Chondrocyte (in vitro differentiated cells): Measurements from ENCODE around the gene CLMN. TPM values are rescaled to one million over a fixed set of nuclear protein-coding genes. Genes with fewer than 3 reads are reported as not detected.
A peak's percentile ranks its signal among the peaks of the same experiment; 100 is the strongest.

ENCODE experiments used
- DNase-seq: peaks from one replicate; pipeline ENCODE4 v3.0.0; 2021; ENCODE audit warnings: mixed read lengths, low spot score
- H3K27ac Mint-ChIP-seq: one replicate; pipeline ENCODE4 v1.8.0; 2021; ENCODE audit warnings: mild to moderate bottlenecking, moderate library complexity, mixed read lengths; ENCODE audit not compliant: unreplicated experiment
- H3K27me3 Mint-ChIP-seq: 2 replicates; pipeline ENCODE4 v1.8.0; 2021; ENCODE audit warnings: low read depth, mixed read lengths
- H3K36me3 Mint-ChIP-seq: 2 replicates; pipeline ENCODE4 v1.8.0; 2021; ENCODE audit warnings: low read depth, mixed read lengths
- H3K4me1 Mint-ChIP-seq: 2 replicates; pipeline ENCODE4 v1.8.0; 2021; ENCODE audit warnings: low read depth, mild to moderate bottlenecking, mixed read lengths
- H3K4me3 Mint-ChIP-seq: one replicate; pipeline ENCODE4 v1.8.0; 2021; ENCODE audit warnings: mild to moderate bottlenecking, moderate library complexity, mixed read lengths; ENCODE audit not compliant: unreplicated experiment
- H3K9me3 Mint-ChIP-seq: 2 replicates; pipeline ENCODE4 v1.8.0; 2021; ENCODE audit warnings: low read depth, mixed read lengths
- total RNA-seq: library from RNA; stranded (reverse); gene quantifications from 3 replicates; pipeline ENCODE4 v1.2.1, GENCODE V29; 2021
- TF ChIP-seq, protein P1 (sequence below): fragments of 200-600 bp; sonication (generic); IDR thresholded peaks from 2 replicates; pipeline ENCODE4 v1.5.0; 2021; ENCODE audit warnings: antibody characterized with exemption, mild to moderate bottlenecking, moderate library complexity

The CLMN gene
- total RNA-seq, 1 donor from 2014 or later, result 7.3 TPM

DNA sequence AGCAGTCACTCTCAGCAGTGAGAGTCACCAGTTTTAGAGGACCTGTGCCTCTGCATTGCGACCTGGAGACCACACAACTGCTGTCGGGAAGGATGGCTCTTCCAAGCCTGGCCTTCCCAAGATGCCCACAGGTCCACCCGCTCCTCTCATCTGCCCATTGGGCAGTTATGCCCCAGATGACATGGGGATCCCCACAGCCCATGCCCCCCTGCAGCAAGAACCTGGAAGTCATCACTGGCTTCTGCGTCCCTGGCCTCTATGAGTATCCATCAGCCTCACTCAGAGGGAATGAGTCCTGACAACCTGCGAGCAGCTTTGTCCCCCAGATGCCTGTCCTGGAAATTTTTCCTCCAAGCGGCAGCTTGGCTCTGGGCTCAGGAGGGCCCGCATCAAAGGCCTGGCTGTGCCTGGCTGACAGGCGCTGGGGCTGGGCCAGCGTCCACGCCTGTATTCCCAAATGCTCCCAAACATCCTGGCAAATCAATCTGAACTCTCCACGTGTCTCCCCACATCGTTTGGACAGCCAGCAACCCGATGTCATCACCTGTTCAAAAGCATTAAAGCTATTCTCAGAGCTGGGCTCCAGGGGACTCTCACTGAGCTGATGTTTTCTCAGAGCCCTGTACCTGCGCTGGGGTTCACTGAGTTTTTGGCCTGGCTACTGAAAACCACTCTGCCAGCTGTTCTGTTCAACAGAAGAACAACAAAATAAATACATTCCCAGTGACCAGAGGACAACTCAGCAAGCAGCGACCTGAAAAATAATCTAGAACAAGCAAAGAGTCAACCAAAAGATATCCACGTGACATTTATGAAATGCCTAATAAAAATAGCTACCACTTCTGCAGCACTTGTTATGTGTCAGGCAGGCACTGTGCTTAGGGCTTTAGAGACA is 57.8 kb downstream of the CLMN start:
- peak overlapping the region; percentile 34 for H3K27ac Mint-ChIP-seq

DNA sequence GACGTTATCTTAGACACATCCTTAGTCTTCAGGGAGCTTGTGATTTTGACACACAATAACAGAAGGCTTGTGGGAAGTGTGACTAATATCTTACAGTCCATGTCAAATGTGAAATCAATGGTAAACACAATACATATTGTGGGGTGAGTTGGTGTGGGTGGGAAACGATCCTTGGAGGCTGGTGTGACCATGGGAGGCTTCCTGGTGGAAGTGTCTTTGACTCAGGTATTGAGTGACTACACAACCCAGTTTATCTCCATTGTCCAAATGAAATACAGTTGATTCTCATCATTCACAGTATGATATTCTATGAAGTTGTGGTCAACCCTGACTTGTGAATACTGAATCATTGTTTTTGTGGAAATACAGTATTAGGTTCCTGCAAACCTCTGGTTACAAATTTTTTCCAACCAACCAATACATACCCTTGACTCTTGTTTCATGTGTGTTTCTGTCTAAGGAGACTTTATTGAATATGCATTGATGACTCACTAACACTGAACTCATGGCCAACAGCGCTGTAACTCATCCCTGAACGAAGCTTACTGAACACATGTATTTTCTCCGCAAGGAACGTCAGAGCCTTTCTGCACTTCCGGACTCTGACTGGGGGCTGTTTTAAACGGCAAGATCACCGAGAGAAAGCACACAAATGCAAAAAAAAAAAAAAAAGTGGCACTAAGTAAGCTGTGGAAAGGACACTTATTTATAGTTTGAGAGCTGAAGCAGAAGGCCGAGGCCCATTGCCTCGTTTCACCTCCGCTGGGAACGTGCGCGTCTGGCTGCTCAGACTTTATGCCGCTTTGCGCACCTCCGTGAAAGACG is 59.0 kb downstream of the CLMN start:
- no peak for DNase-seq
- no peaks in the 10 kb centered on the region for H3K27me3 Mint-ChIP-seq
- H3K36me3 Mint-ChIP-seq, result no peaks in the 10 kb centered on the region
- no peak overlapping the region for H3K4me3 Mint-ChIP-seq
- TF ChIP-seq, protein P1, sequence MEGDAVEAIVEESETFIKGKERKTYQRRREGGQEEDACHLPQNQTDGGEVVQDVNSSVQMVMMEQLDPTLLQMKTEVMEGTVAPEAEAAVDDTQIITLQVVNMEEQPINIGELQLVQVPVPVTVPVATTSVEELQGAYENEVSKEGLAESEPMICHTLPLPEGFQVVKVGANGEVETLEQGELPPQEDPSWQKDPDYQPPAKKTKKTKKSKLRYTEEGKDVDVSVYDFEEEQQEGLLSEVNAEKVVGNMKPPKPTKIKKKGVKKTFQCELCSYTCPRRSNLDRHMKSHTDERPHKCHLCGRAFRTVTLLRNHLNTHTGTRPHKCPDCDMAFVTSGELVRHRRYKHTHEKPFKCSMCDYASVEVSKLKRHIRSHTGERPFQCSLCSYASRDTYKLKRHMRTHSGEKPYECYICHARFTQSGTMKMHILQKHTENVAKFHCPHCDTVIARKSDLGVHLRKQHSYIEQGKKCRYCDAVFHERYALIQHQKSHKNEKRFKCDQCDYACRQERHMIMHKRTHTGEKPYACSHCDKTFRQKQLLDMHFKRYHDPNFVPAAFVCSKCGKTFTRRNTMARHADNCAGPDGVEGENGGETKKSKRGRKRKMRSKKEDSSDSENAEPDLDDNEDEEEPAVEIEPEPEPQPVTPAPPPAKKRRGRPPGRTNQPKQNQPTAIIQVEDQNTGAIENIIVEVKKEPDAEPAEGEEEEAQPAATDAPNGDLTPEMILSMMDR, result no peak
- H3K9me3 Mint-ChIP-seq, result no peaks in the 10 kb centered on the region
- H3K4me1 Mint-ChIP-seq, result peaks cover 38% of the 10 kb centered on the region
- H3K27ac Mint-ChIP-seq, result peak overlapping the region; percentile 82

More for the DNA sequence above, 57.8 kb downstream of the CLMN start:
- H3K27me3 Mint-ChIP-seq, result no peaks in the 10 kb centered on the region
- TF ChIP-seq, protein P1, result no peak
- DNase-seq, result no peak
- H3K4me1 Mint-ChIP-seq, result peaks cover 38% of the 10 kb centered on the region
- H3K4me3 Mint-ChIP-seq, result no peak overlapping the region
- H3K9me3 Mint-ChIP-seq, result no peaks in the 10 kb centered on the region
- no peaks in the 10 kb centered on the region for H3K36me3 Mint-ChIP-seq

GRCh38 chr14:95258754-95259593 is 60.7 kb downstream of the CLMN start:
- Mint-ChIP-seq H3K4me1 (peaks cover 36% of the 10 kb centered on the region), H3K36me3 (no peaks in the 10 kb centered on the region), H3K27ac (no peak overlapping the region), H3K9me3 (no peaks in the 10 kb centered on the region), H3K4me3 (no peak overlapping the region), H3K27me3 (no peaks in the 10 kb centered on the region)
- DNase-seq, result no peak
- TF ChIP-seq, protein P1, result no peak

GRCh38 chr14:95258156-95258555 is 61.6 kb downstream of the CLMN start:
- H3K36me3 Mint-ChIP-seq, result no peaks in the 10 kb centered on the region
- H3K27ac Mint-ChIP-seq, result no peak overlapping the region
- no peaks in the 10 kb centered on the region for H3K27me3 Mint-ChIP-seq
- H3K4me1 Mint-ChIP-seq, result peaks cover 36% of the 10 kb centered on the region
- no peaks in the 10 kb centered on the region for H3K9me3 Mint-ChIP-seq
- no peak for DNase-seq
- TF ChIP-seq, protein P1, result no peak
- no peak overlapping the region for H3K4me3 Mint-ChIP-seq
